ENCODE results near the gene DONSON. TPM values are rescaled to one million over a fixed set of nuclear protein-coding genes. Genes with fewer than 3 reads are reported as not detected.

Gene DONSON
- total RNA-seq, 4 donors from 2014 or later = 3.5 to 11.2 (median 5.2) TPM

DNA sequence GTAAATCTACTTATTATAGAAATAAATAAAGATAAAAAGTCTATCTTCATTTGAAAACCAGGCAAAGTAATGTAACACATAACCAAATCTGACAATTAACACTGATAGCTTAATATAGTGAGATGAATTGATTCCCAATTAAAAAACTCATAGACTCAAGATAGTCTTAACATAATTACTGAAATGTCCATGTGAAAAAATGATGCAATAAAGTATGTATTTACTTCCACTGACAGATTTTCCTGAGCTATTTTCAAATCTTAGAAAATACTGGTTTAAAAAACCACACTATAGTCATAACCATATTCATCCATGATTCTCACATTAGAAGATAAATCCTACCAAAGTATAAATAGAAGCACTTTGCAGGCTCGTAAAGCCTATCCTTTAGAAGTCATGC lies 9.6 kb upstream of the DONSON start:
- Histone ChIP-seq H3K36me3 (peaks cover 62 to 94% (median 72%) of the 10 kb centered on the region in 4 donors), H3K9me3 (no peaks in the 10 kb centered on the region), H3K4me1 (no peaks in the 10 kb centered on the region), H3K27ac (replicated peaks in 1 of 4) (no peak overlapping the region), H3K27me3 (no peaks in the 10 kb centered on the region), H3K4me3 (no peak overlapping the region)
- DNase-seq (ENCODE audit: extremely low spot score) = no peak
- TF ChIP-seq EP300 (IDR thresholded peaks at IDR 0.05) (no peak), POLR2AphosphoS5 (IDR thresholded peaks at IDR 0.05) (no peak), POLR2A (IDR thresholded peaks at IDR 0.05; ENCODE audit: low read depth) (no peak), CTCF (IDR thresholded peaks at IDR 0.05) (no peak)
- WGBS = 71% methylated on average over 1 of the region's 1 CpG
- intact Hi-C loops (cut with DNase I) = no loop called here

DNA sequence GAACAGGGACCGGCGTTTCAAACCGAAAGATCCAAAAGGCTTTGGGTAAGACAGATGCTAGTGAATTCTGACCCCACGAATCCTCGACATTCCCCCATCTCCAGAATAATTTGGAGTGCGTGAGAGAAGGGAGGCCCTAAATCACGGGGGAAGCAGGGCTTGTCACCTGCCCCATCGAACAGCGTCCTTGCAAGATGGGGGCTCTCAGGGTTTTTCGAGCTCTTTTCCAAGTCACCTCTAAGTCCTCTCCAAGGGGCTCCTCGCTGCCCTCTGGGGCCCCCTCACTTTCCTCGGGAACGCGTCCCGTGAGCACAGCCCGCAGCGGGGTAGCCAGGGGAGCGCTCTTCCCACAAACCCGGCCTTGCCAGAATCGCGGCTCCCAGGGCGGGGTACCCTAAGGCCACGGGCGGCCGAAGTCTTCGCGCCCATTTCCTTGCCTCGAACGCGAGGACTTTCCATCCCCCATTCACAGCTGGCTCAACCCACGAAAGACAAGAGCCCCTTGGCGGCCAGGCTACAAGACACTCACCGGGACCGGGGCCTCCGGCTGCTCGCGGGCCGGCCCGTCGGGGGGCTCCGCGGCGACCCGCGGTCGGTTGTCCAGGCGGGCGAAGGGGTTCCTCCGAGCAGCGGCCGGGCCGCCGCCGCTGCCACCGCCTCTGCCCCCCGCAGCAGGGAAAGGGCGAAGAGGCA lies 546 bp downstream of the DONSON start:
- Histone ChIP-seq H3K27me3 (no peaks in the 10 kb centered on the region), H3K9me3 (no peaks in the 10 kb centered on the region), H3K4me3 (peak overlapping the region; percentile 68 to 93 (median 78)), H3K36me3 (peaks cover 0 to 5% (median 2%) of the 10 kb centered on the region in 4 donors), H3K4me1 (peaks cover 7 to 17% (median 13%) of the 10 kb centered on the region in 4 donors), H3K27ac (replicated peaks in 1 of 4) (peak overlapping the region; percentile 83 to 96 (median 90))
- peak in 1 of 2 donors; percentile 8 for TF ChIP-seq POLR2AphosphoS5 (IDR thresholded peaks at IDR 0.05)
- no peak for TF ChIP-seq CTCF (IDR thresholded peaks at IDR 0.05)
- no peak for DNase-seq (ENCODE audit: extremely low spot score)
- intact Hi-C loops (cut with DNase I) = loop anchor here (5.0 kb wide), 1 partner anchor 41 kb away; no protein-coding TSS in a partner anchor
- under 1% methylated on average over 15 of the region's 57 CpGs for WGBS

DNA sequence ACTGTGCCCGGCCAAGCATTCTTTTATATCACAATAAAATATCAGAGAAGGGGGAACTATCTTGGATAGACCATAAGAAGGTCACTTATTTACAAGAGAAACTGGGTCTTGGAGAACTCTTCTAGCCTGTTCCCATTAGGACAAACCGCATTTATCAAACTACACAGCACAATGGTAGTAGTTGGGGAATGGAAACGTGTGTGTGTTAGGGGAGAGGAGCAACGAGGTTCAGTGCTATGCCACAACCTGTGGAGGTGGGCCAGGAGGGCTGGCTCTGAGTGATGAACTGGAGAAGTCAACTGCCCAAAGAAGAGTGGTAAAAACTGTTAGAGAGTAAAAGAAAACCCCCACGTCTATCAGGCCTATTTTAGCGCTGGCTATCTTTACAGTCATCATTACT lies 1.6 kb downstream of the DONSON start:
- WGBS = 78% methylated on average over 6 of the region's 6 CpGs

GRCh38 chr21:33584455-33584854 lies 4.0 kb downstream of the DONSON start:
- intact Hi-C loops (cut with DNase I) = no loop called here
- H3K36me3 ChIP-seq = peaks cover 0 to 3% (median 1%) of the 10 kb centered on the region in 4 donors
- no peaks in the 10 kb centered on the region for H3K27me3 ChIP-seq
- WGBS = 86% methylated on average over 3 of the region's 3 CpGs
- H3K4me1 ChIP-seq = peaks cover 7 to 18% (median 12%) of the 10 kb centered on the region in 4 donors
- H3K27ac ChIP-seq (replicated peaks in 1 of 4) = no peak overlapping the region
- TF ChIP-seq EP300 (IDR thresholded peaks at IDR 0.05) = no peak
- TF ChIP-seq CTCF (IDR thresholded peaks at IDR 0.05) = no peak
- no peak for TF ChIP-seq POLR2AphosphoS5 (IDR thresholded peaks at IDR 0.05)
- no peak for TF ChIP-seq POLR2A (IDR thresholded peaks at IDR 0.05; ENCODE audit: low read depth)
- no peak overlapping the region for H3K4me3 ChIP-seq
- DNase-seq (ENCODE audit: extremely low spot score) = no peak
- no peaks in the 10 kb centered on the region for H3K9me3 ChIP-seq

More for the DNA sequence above, 1.6 kb downstream of the DONSON start:
- H3K27me3 ChIP-seq = no peaks in the 10 kb centered on the region
- intact Hi-C loops (cut with DNase I) = loop anchor here (5.0 kb wide), 1 partner anchor 40 kb away; no protein-coding TSS in a partner anchor
- no peaks in the 10 kb centered on the region for H3K9me3 ChIP-seq
- TF ChIP-seq POLR2AphosphoS5 (IDR thresholded peaks at IDR 0.05) (no peak), CTCF (IDR thresholded peaks at IDR 0.05) (no peak), POLR2A (IDR thresholded peaks at IDR 0.05; ENCODE audit: low read depth) (no peak), EP300 (IDR thresholded peaks at IDR 0.05) (no peak)
- no peaks in the 10 kb centered on the region for H3K36me3 ChIP-seq
- H3K4me1 ChIP-seq = peaks cover 7 to 17% (median 13%) of the 10 kb centered on the region in 4 donors
- H3K27ac ChIP-seq (replicated peaks in 1 of 4) = no peak overlapping the region
- H3K4me3 ChIP-seq = no peak overlapping the region
- no peak for DNase-seq (ENCODE audit: extremely low spot score)

Measured in esophagus muscularis mucosa (tissue), 4 donors.